ENCODE measurements around the gene MEGF6. TPM values are rescaled to one million over a fixed set of nuclear protein-coding genes. Genes with fewer than 3 reads are reported as not detected.

MEGF6 gene
- total RNA-seq, 2 experiments from 2014 or later: 5.8 to 5.9 TPM

- no peaks in the 10 kb centered on the region for H3K9me3 Mint-ChIP-seq
- no peak overlapping the region for H3K27ac Mint-ChIP-seq
Measured at GRCh38 chr1:3473381-3473844, 137.9 kb downstream of the MEGF6 start.

GRCh38 chr1:3472906-3473305 is 138.4 kb downstream of the MEGF6 start:
- H3K4me3 Mint-ChIP-seq: no peak overlapping the region
- intact Hi-C loops (cut with micrococcal nuclease): no loop called here
- DNase-seq: no peak
- H3K27ac Mint-ChIP-seq: no peak overlapping the region
- no peaks in the 10 kb centered on the region for H3K9me3 Mint-ChIP-seq
- no peaks in the 10 kb centered on the region for H3K36me3 Mint-ChIP-seq (ENCODE audit: low read depth)
- H3K4me1 Mint-ChIP-seq (ENCODE audit: low read depth): no peaks in the 10 kb centered on the region
- no peaks in the 10 kb centered on the region for H3K27me3 Mint-ChIP-seq (ENCODE audit: low read depth)
- CTCF ChIA-PET: interaction anchor here (1.7 kb wide), 1 partner anchor 20 kb away, joined by 5 read pairs; no protein-coding TSS in a partner anchor

More at GRCh38 chr1:3473381-3473844, 137.9 kb downstream of the MEGF6 start:
- Mint-ChIP-seq H3K27me3 (ENCODE audit: low read depth) (no peaks in the 10 kb centered on the region), H3K4me3 (no peak overlapping the region), H3K36me3 (ENCODE audit: low read depth) (no peaks in the 10 kb centered on the region), H3K4me1 (ENCODE audit: low read depth) (no peaks in the 10 kb centered on the region)
- CTCF ChIA-PET: no interaction called here
- DNase-seq: no peak
- intact Hi-C loops (cut with micrococcal nuclease): no loop called here

- Mint-ChIP-seq H3K36me3 (ENCODE audit: low read depth) (no peaks in the 10 kb centered on the region), H3K4me1 (ENCODE audit: low read depth) (no peaks in the 10 kb centered on the region), H3K9me3 (no peaks in the 10 kb centered on the region), H3K4me3 (no peak overlapping the region), H3K27me3 (ENCODE audit: low read depth) (no peaks in the 10 kb centered on the region), H3K27ac (peak overlapping the region; percentile 4)
- CTCF ChIA-PET: interaction anchor here (1.7 kb wide), 1 partner anchor 19 kb away, joined by 5 read pairs; no protein-coding TSS in a partner anchor
- no peak for DNase-seq
- intact Hi-C loops (cut with micrococcal nuclease): no loop called here
Measured at GRCh38 chr1:3472088-3472850, 139.0 kb downstream of the MEGF6 start.

- Mint-ChIP-seq H3K9me3 (no peaks in the 10 kb centered on the region), H3K27me3 (ENCODE audit: low read depth) (no peaks in the 10 kb centered on the region), H3K27ac (no peak overlapping the region), H3K4me3 (no peak overlapping the region), H3K4me1 (ENCODE audit: low read depth) (no peaks in the 10 kb centered on the region), H3K36me3 (ENCODE audit: low read depth) (no peaks in the 10 kb centered on the region)
- CTCF ChIA-PET: interaction anchor here (1.7 kb wide), 1 partner anchor 18 kb away, joined by 5 read pairs; no protein-coding TSS in a partner anchor
- no peak for DNase-seq
- intact Hi-C loops (cut with micrococcal nuclease): no loop called here
Measured at GRCh38 chr1:3471356-3472087, 139.8 kb downstream of the MEGF6 start.

- DNase-seq: no peak
- H3K9me3 Mint-ChIP-seq: no peaks in the 10 kb centered on the region
- H3K36me3 Mint-ChIP-seq (ENCODE audit: low read depth): no peaks in the 10 kb centered on the region
- CTCF ChIA-PET: no interaction called here
- H3K27me3 Mint-ChIP-seq (ENCODE audit: low read depth): no peaks in the 10 kb centered on the region
- no peak overlapping the region for H3K4me3 Mint-ChIP-seq
- H3K27ac Mint-ChIP-seq: no peak overlapping the region
- no peaks in the 10 kb centered on the region for H3K4me1 Mint-ChIP-seq (ENCODE audit: low read depth)
- intact Hi-C loops (cut with micrococcal nuclease): no loop called here
Measured at GRCh38 chr1:3470650-3471355, 140.5 kb downstream of the MEGF6 start.

GRCh38 chr1:3469849-3470649 is 141.3 kb downstream of the MEGF6 start:
- no peaks in the 10 kb centered on the region for H3K27me3 Mint-ChIP-seq (ENCODE audit: low read depth)
- DNase-seq: no peak
- no peaks in the 10 kb centered on the region for H3K9me3 Mint-ChIP-seq
- no peaks in the 10 kb centered on the region for H3K36me3 Mint-ChIP-seq (ENCODE audit: low read depth)
- intact Hi-C loops (cut with micrococcal nuclease): no loop called here
- H3K4me3 Mint-ChIP-seq: no peak overlapping the region
- no peak overlapping the region for H3K27ac Mint-ChIP-seq
- H3K4me1 Mint-ChIP-seq (ENCODE audit: low read depth): no peaks in the 10 kb centered on the region
- CTCF ChIA-PET: no interaction called here

GRCh38 chr1:3469104-3469848 is 142.0 kb downstream of the MEGF6 start:
- H3K9me3 Mint-ChIP-seq: no peaks in the 10 kb centered on the region
- CTCF ChIA-PET: no interaction called here
- no peaks in the 10 kb centered on the region for H3K36me3 Mint-ChIP-seq (ENCODE audit: low read depth)
- intact Hi-C loops (cut with micrococcal nuclease): no loop called here
- no peaks in the 10 kb centered on the region for H3K4me1 Mint-ChIP-seq (ENCODE audit: low read depth)
- H3K27me3 Mint-ChIP-seq (ENCODE audit: low read depth): no peaks in the 10 kb centered on the region
- H3K27ac Mint-ChIP-seq: no peak overlapping the region
- no peak for DNase-seq
- no peak overlapping the region for H3K4me3 Mint-ChIP-seq

GRCh38 chr1:3468236-3469103 is 142.8 kb downstream of the MEGF6 start:
- Mint-ChIP-seq H3K36me3 (ENCODE audit: low read depth) (no peaks in the 10 kb centered on the region), H3K4me3 (no peak overlapping the region), H3K27me3 (ENCODE audit: low read depth) (no peaks in the 10 kb centered on the region), H3K27ac (no peak overlapping the region), H3K4me1 (ENCODE audit: low read depth) (no peaks in the 10 kb centered on the region), H3K9me3 (no peaks in the 10 kb centered on the region)
- CTCF ChIA-PET: no interaction called here
- DNase-seq: no peak
- intact Hi-C loops (cut with micrococcal nuclease): no loop called here

- no peaks in the 10 kb centered on the region for H3K9me3 Mint-ChIP-seq
- CTCF ChIA-PET: no interaction called here
- H3K36me3 Mint-ChIP-seq (ENCODE audit: low read depth): no peaks in the 10 kb centered on the region
- no peak for DNase-seq
- H3K27ac Mint-ChIP-seq: no peak overlapping the region
- H3K4me3 Mint-ChIP-seq: no peak overlapping the region
- intact Hi-C loops (cut with micrococcal nuclease): no loop called here
- no peaks in the 10 kb centered on the region for H3K27me3 Mint-ChIP-seq (ENCODE audit: low read depth)
- no peaks in the 10 kb centered on the region for H3K4me1 Mint-ChIP-seq (ENCODE audit: low read depth)
Measured at GRCh38 chr1:3467096-3468036, 143.9 kb downstream of the MEGF6 start.

- DNase-seq: no peak
- H3K9me3 Mint-ChIP-seq: no peaks in the 10 kb centered on the region
- no peak overlapping the region for H3K4me3 Mint-ChIP-seq
- H3K27me3 Mint-ChIP-seq (ENCODE audit: low read depth): no peaks in the 10 kb centered on the region
- H3K27ac Mint-ChIP-seq: no peak overlapping the region
- CTCF ChIA-PET: no interaction called here
- H3K36me3 Mint-ChIP-seq (ENCODE audit: low read depth): no peaks in the 10 kb centered on the region
- no peaks in the 10 kb centered on the region for H3K4me1 Mint-ChIP-seq (ENCODE audit: low read depth)
- intact Hi-C loops (cut with micrococcal nuclease): no loop called here
Measured at GRCh38 chr1:3466366-3467075, 144.8 kb downstream of the MEGF6 start.
